ENCODE measurements around the gene SLC39A12. TPM values are rescaled to one million over a fixed set of nuclear protein-coding genes. Genes with fewer than 3 reads are reported as not detected.

SLC39A12 gene
- total and polyA plus RNA-seq, 2 experiments from 2014 or later, result not detected

- no peak for TF ChIP-seq ETS1 (IDR thresholded peaks at IDR 0.05)
- no peak for TF ChIP-seq POLR2AphosphoS5 (IDR thresholded peaks at IDR 0.05; ENCODE audit: low read depth)
- no peak for TF ChIP-seq CREB1 (CRISPR knock-in tag; IDR thresholded peaks at IDR 0.05; ENCODE audit: low read depth)
- TF ChIP-seq ZNF114 (CRISPR knock-in tag; IDR thresholded peaks at IDR 0.05), result no peak
- TF ChIP-seq NANOG (IDR thresholded peaks at IDR 0.05; ENCODE audit: borderline replicate concordance), result no peak
- TF ChIP-seq CTCF (conservative IDR thresholded peaks at IDR 0.05; ENCODE audit: low read depth in 2 of 2), result no peak
- TF ChIP-seq EZH2 (IDR thresholded peaks at IDR 0.05; ENCODE audit: low read depth, unreplicated experiment), result no peak
- TF ChIP-seq ZNF331 (CRISPR knock-in tag; IDR thresholded peaks at IDR 0.05; ENCODE audit: low read depth), result no peak
- TF ChIP-seq REST (IDR thresholded peaks at IDR 0.05; ENCODE audit: unreplicated experiment), result no peak
- no peak for TF ChIP-seq STAT1 (IDR thresholded peaks at IDR 0.05; ENCODE audit: unreplicated experiment)
- TF ChIP-seq ZNF462 (CRISPR knock-in tag; IDR thresholded peaks at IDR 0.05), result no peak
- no peak for TF ChIP-seq EZH2phosphoT487 (IDR thresholded peaks at IDR 0.05; ENCODE audit: unreplicated experiment)
- no peak for TF ChIP-seq JUNB (IDR thresholded peaks at IDR 0.05; ENCODE audit: unreplicated experiment)
- H3K9me3 Mint-ChIP-seq, result no peaks in the 10 kb centered on the region
Measured at GRCh38 chr10:18010050-18010449, 58.3 kb downstream of the SLC39A12 start.

More at GRCh38 chr10:18010050-18010449, 58.3 kb downstream of the SLC39A12 start:
- Histone ChIP-seq H3K27me3 (ENCODE audit: insufficient read depth) (no peaks in the 10 kb centered on the region), H3K36me3 (ENCODE audit: insufficient read depth) (no peaks in the 10 kb centered on the region), H3F3A (replicated peaks; ENCODE audit: low read depth) (no peaks in the 10 kb centered on the region), H2AFZ (no peak overlapping the region; the same call in 1 of the 2 replicates), H3K27ac (ENCODE audit: low read depth) (no peak overlapping the region), H3K4me3 (no peak overlapping the region), H3K79me2 (replicated peaks; ENCODE audit: insufficient read depth) (no peaks in the 10 kb centered on the region), H3K9me2 (ENCODE audit: insufficient read depth) (peaks cover 12% of the 10 kb centered on the region), H3K4me1 (ENCODE audit: insufficient read depth) (peaks cover 16% of the 10 kb centered on the region), H3K4me2 (no peak overlapping the region), H4K20me1 (replicated peaks; ENCODE audit: insufficient read depth) (no peaks in the 10 kb centered on the region)
- DNase-seq (ENCODE audit: low spot score), result no peak
- H3K4me1 Mint-ChIP-seq, result peaks cover 23% of the 10 kb centered on the region
- H3K27ac Mint-ChIP-seq, result no peak overlapping the region
- H3K36me3 Mint-ChIP-seq (ENCODE audit: low read depth), result no peaks in the 10 kb centered on the region
- H3K27me3 Mint-ChIP-seq (ENCODE audit: insufficient read depth, low read depth, poor library complexity), result peaks cover 1% of the 10 kb centered on the region
- no peak for ATAC-seq
- H3K4me3 Mint-ChIP-seq, result no peak overlapping the region
